Stimulated activated naive CD8-positive, alpha-beta T cell treated with anti-CD3 and anti-CD28 coated beads, Interleukin-15, Interleukin-2, amounts not matched to agents 100 U/mL and 50 U/mL, for 24 hours (primary cell): ENCODE data around the gene NXPH4.

Source experiments
- ATAC-seq: fragments of 150-1000 bp; cut with Tn5 transposase; one replicate; pipeline ENCODE4 v1.10.0; 2021
- DNase-seq: peaks from one replicate; pipeline ENCODE4 v3.0.0; 2021

NXPH4 gene

GRCh38 chr12:57204454-57204853 lies 12.1 kb upstream of the NXPH4 start:
- DNase-seq = no peak
- no peak for ATAC-seq

GRCh38 chr12:57205186-57205585 lies 11.4 kb upstream of the NXPH4 start:
- DNase-seq (no peak), ATAC-seq (no peak)

GRCh38 chr12:57205931-57206330 lies 10.7 kb upstream of the NXPH4 start:
- ATAC-seq = no peak

GRCh38 chr12:57207731-57208630 lies 8.6 kb upstream of the NXPH4 start:
- DNase-seq (no peak), ATAC-seq (no peak)

More at GRCh38 chr12:57205931-57206330, 10.7 kb upstream of the NXPH4 start:
- DNase-seq = no peak

- ATAC-seq = no peak
- no peak for DNase-seq
Observed at GRCh38 chr12:57208631-57209282, 7.8 kb upstream of the NXPH4 start.

- ATAC-seq = no peak
- no peak for DNase-seq
Observed at GRCh38 chr12:57209916-57210315, 6.7 kb upstream of the NXPH4 start.

- DNase-seq (no peak), ATAC-seq (no peak)
Observed at GRCh38 chr12:57210461-57210860, 6.1 kb upstream of the NXPH4 start.

- DNase-seq (no peak), ATAC-seq (no peak)
Observed at GRCh38 chr12:57210926-57211692, 5.5 kb upstream of the NXPH4 start.

- ATAC-seq (no peak), DNase-seq (no peak)
Observed at GRCh38 chr12:57211791-57212700, 4.5 kb upstream of the NXPH4 start.

GRCh38 chr12:57212701-57213057 lies 3.9 kb upstream of the NXPH4 start:
- DNase-seq (no peak), ATAC-seq (no peak)

GRCh38 chr12:57213058-57213715 lies 3.4 kb upstream of the NXPH4 start:
- DNase-seq (peak; percentile 87), ATAC-seq (peak; percentile 67)

GRCh38 chr12:57213763-57214397 lies 2.7 kb upstream of the NXPH4 start:
- DNase-seq = no peak
- no peak for ATAC-seq

- ATAC-seq = peak; percentile 52
- peak; percentile 77 for DNase-seq
Observed at GRCh38 chr12:57214398-57214781, 2.2 kb upstream of the NXPH4 start.

GRCh38 chr12:57215065-57215464 lies 1.5 kb upstream of the NXPH4 start:
- no peak for DNase-seq
- ATAC-seq = no peak

- DNase-seq = peak; percentile 40
- ATAC-seq = peak; percentile 25
Observed at GRCh38 chr12:57215668-57216013, 953 bp upstream of the NXPH4 start.

- ATAC-seq = no peak
Observed at GRCh38 chr12:57216921-57217879, 606 bp downstream of the NXPH4 start.

GRCh38 chr12:57218030-57218853 lies 1.6 kb downstream of the NXPH4 start:
- no peak for ATAC-seq
- no peak for DNase-seq

More at GRCh38 chr12:57216921-57217879, 606 bp downstream of the NXPH4 start:
- no peak for DNase-seq

GRCh38 chr12:57219205-57219992 lies 2.8 kb downstream of the NXPH4 start:
- ATAC-seq = no peak
- no peak for DNase-seq
